Left ventricle myocardium inferior (tissue), 1 donor: Measurements from ENCODE around the gene ANKK1. TPM values are rescaled to one million over a fixed set of nuclear protein-coding genes. Genes with fewer than 3 reads are reported as not detected.

Experiments used
- DNase-seq: peaks from one replicate; pipeline ENCODE4 v3.0.0-alpha.2; 2020
- H3K27ac ChIP-seq: fragments of 200-600 bp; replicated peaks from 2 replicates; pipeline ENCODE4 v1.8.0; 2021
- H3K27me3 ChIP-seq: fragments of 200-600 bp; 2 replicates; pipeline ENCODE4 v1.8.0; 2021; ENCODE audit warnings: low read depth
- H3K36me3 ChIP-seq: fragments of 200-600 bp; 2 replicates; pipeline ENCODE4 v1.8.0; 2021
- H3K4me1 ChIP-seq: fragments of 200-600 bp; 2 replicates; pipeline ENCODE4 v1.8.0; 2021
- H3K4me3 ChIP-seq: fragments of 200-600 bp; 2 replicates; pipeline ENCODE4 v1.8.0; 2021; ENCODE audit warnings: mild to moderate bottlenecking, moderate library complexity
- H3K9me3 ChIP-seq: fragments of 200-600 bp; replicated peaks from 2 replicates; pipeline ENCODE4 v1.8.0; 2021
- intact Hi-C: fragments of 100-400 bp; cut with micrococcal nuclease; formaldehyde crosslinking; loops from one replicate; pipeline ENCODE4 v1.11.0; 2022
- total RNA-seq: library from RNA; stranded (reverse); fragmentation: NEBNext Ultra II Directional; extraction: Animal tissue kit (Norgen Biotek cat#: 25700); gene quantifications from one replicate; pipeline ENCODE4 v1.2.1, GENCODE V29; 2021
- TF ChIP-seq, protein P1 (sequence below): fragments of 200-600 bp; IDR thresholded peaks from 2 replicates; pipeline ENCODE4 v1.8.0; 2021; ENCODE audit warnings: antibody characterized with exemption, mild to moderate bottlenecking, borderline replicate concordance
- donor health status: DM: no; HTN: yes; CAD: no; lungs with severe emphysema.

ANKK1 gene
- total RNA-seq, 1 donor from 2014 or later = not detected

GRCh38 chr11:113400631-113401230 is 13.2 kb downstream of the ANKK1 start:
- H3K27me3 ChIP-seq = no peaks in the 10 kb centered on the region
- no peak for DNase-seq
- no peaks in the 10 kb centered on the region for H3K36me3 ChIP-seq
- H3K4me3 ChIP-seq = no peak overlapping the region
- intact Hi-C loops = no loop called here
- TF ChIP-seq, protein P1, sequence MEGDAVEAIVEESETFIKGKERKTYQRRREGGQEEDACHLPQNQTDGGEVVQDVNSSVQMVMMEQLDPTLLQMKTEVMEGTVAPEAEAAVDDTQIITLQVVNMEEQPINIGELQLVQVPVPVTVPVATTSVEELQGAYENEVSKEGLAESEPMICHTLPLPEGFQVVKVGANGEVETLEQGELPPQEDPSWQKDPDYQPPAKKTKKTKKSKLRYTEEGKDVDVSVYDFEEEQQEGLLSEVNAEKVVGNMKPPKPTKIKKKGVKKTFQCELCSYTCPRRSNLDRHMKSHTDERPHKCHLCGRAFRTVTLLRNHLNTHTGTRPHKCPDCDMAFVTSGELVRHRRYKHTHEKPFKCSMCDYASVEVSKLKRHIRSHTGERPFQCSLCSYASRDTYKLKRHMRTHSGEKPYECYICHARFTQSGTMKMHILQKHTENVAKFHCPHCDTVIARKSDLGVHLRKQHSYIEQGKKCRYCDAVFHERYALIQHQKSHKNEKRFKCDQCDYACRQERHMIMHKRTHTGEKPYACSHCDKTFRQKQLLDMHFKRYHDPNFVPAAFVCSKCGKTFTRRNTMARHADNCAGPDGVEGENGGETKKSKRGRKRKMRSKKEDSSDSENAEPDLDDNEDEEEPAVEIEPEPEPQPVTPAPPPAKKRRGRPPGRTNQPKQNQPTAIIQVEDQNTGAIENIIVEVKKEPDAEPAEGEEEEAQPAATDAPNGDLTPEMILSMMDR = no peak
- H3K9me3 ChIP-seq = no peaks in the 10 kb centered on the region
- no peak overlapping the region for H3K27ac ChIP-seq
- no peaks in the 10 kb centered on the region for H3K4me1 ChIP-seq

DNA sequence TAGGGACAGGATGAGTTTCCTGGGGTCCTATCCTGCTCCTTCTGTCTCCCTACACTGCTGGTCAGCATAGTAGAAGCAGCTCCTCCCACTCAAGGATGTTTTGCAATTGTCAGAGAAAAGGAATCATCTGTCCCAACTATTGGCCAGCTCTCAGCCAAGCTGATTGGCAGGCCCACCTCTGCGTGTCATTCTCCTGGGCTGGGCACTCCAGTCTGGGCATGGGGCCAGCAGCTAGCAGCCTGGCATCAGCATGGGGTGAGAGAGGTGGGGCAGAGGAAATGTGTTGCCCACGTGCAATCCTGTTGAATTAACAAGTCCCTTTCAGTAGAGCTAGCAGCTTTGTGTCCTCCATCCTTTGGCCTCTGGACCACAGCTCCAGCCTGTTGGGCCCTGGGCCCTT is 14.1 kb downstream of the ANKK1 start:
- Histone ChIP-seq H3K4me3 (no peak overlapping the region), H3K4me1 (no peaks in the 10 kb centered on the region), H3K27me3 (no peaks in the 10 kb centered on the region), H3K27ac (no peak overlapping the region), H3K36me3 (no peaks in the 10 kb centered on the region), H3K9me3 (no peaks in the 10 kb centered on the region)
- intact Hi-C loops = no loop called here
- peak; percentile 80 for DNase-seq
- TF ChIP-seq, protein P1 = no peak

GRCh38 chr11:113404859-113405430 is 17.4 kb downstream of the ANKK1 start:
- no peak overlapping the region for H3K4me3 ChIP-seq
- no peaks in the 10 kb centered on the region for H3K36me3 ChIP-seq
- peaks cover 9% of the 10 kb centered on the region for H3K27me3 ChIP-seq
- no peak overlapping the region for H3K27ac ChIP-seq
- TF ChIP-seq, protein P1 = no peak
- DNase-seq = no peak
- no peaks in the 10 kb centered on the region for H3K4me1 ChIP-seq
- H3K9me3 ChIP-seq = no peaks in the 10 kb centered on the region
- intact Hi-C loops = no loop called here

GRCh38 chr11:113405724-113406478 is 18.3 kb downstream of the ANKK1 start:
- H3K27ac ChIP-seq = no peak overlapping the region
- no peak for DNase-seq
- no peaks in the 10 kb centered on the region for H3K36me3 ChIP-seq
- H3K9me3 ChIP-seq = no peaks in the 10 kb centered on the region
- intact Hi-C loops = no loop called here
- TF ChIP-seq, protein P1 = no peak
- no peaks in the 10 kb centered on the region for H3K4me1 ChIP-seq
- H3K4me3 ChIP-seq = no peak overlapping the region
- H3K27me3 ChIP-seq = peaks cover 15% of the 10 kb centered on the region

GRCh38 chr11:113407163-113407562 is 19.6 kb downstream of the ANKK1 start:
- H3K4me3 ChIP-seq = no peak overlapping the region
- TF ChIP-seq, protein P1 = no peak
- H3K4me1 ChIP-seq = no peaks in the 10 kb centered on the region
- no peak for DNase-seq
- intact Hi-C loops = no loop called here
- H3K27ac ChIP-seq = no peak overlapping the region
- H3K27me3 ChIP-seq = peaks cover 15% of the 10 kb centered on the region
- H3K36me3 ChIP-seq = no peaks in the 10 kb centered on the region
- H3K9me3 ChIP-seq = no peaks in the 10 kb centered on the region
